ENCODE data around the gene EHD4.

The EHD4 gene

GRCh38 chr15:41980654-41981323 is 8.4 kb upstream of the EHD4 start:
- no peak overlapping the region for H3K4me3 ChIP-seq (ENCODE audit: low read depth, low read length)
- no peak for TF ChIP-seq CTCF (conservative IDR thresholded peaks at IDR 0.05; ENCODE audit: low read depth, low read length)
- DNase-seq (ENCODE audit: low read depth) = no peak

DNA sequence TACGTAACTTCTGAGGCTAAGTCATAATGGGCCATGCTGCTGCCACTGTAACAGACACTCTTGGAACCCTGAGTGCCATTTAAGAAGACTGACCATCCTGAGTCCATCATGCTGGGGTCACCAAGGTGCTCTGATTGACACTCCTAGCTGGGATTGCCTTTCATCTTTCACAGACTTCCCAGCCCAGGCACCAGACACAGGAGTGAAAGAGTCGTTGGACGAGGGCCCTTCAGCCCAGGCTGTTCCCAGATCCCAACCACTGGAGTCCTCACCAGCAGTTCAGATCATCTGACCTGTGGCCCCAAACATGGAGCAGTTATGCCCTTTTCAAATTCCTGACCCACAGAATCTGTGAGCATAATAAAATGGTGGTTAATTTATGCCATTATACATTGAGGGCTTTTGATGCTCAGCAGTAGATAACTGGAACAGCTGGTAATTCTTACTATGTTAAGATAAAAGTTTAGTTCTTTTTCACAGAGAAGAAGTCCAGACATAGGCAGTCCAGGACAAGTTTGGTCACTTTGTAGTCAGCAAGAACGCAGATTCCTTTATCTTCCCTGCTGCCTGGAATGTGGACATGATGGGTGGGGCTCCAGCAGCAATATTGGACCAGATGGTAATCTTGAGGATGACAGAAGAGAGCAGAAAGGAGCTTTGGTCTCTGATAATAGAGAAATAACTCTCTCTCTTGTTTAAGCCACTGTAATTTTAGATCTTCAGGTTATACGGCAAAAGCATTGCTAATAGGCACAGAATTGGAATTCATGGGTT is 7.3 kb upstream of the EHD4 start:
- H3K4me3 ChIP-seq (ENCODE audit: low read depth, low read length) = no peak overlapping the region
- DNase-seq (ENCODE audit: low read depth) = no peak
- no peak for TF ChIP-seq CTCF (conservative IDR thresholded peaks at IDR 0.05; ENCODE audit: low read depth, low read length)

DNA sequence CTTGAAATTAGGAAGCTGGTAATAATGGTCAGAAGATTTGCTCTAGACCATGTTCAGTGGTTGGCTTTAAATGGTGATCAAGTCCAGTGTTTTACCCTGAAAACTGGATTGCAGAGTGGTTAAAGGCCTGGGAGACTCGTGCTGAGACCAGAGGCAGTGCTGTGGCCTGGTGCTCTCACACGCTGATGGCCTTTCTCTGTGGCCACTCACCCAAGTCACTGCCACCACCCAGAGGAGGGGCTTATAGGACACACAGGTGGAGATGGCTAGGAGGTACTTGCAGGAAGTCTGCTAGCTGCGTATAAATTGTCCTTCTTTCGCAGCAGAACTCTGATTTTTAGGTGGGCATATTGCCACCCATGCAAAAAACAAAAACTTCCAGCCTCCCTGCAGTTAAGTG is 6.2 kb upstream of the EHD4 start:
- no peak for DNase-seq (ENCODE audit: low read depth)
- no peak for TF ChIP-seq CTCF (conservative IDR thresholded peaks at IDR 0.05; ENCODE audit: low read depth, low read length)
- no peak overlapping the region for H3K4me3 ChIP-seq (ENCODE audit: low read depth, low read length)

- no peak for DNase-seq (ENCODE audit: low read depth)
- no peak overlapping the region for H3K4me3 ChIP-seq (ENCODE audit: low read depth, low read length)
- no peak for TF ChIP-seq CTCF (conservative IDR thresholded peaks at IDR 0.05; ENCODE audit: low read depth, low read length)
Observed at GRCh38 chr15:41977757-41978383, 5.5 kb upstream of the EHD4 start.

GRCh38 chr15:41975669-41976068 is 3.3 kb upstream of the EHD4 start:
- DNase-seq (ENCODE audit: low read depth) = no peak
- H3K4me3 ChIP-seq (ENCODE audit: low read depth, low read length) = no peak overlapping the region
- no peak for TF ChIP-seq CTCF (conservative IDR thresholded peaks at IDR 0.05; ENCODE audit: low read depth, low read length)

DNA sequence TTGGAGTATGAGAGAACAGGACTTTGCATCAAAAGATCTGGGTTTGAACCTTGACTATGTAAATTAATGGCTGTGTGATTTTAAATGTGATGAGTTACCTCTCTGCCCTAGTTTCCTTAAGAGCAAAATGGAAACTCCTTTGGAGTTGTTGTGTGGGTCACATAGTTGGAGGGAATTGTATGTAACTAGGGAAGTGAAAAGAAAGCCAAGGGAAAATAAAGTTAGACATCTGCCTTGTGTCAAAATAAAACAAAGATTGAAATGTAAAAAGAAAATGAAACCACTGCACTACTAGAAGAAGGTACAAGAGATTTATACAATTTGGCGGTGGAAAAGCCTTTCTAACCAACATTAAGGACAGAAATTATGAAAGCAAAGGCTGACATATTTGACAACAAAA is 1.7 kb upstream of the EHD4 start:
- no peak overlapping the region for H3K4me3 ChIP-seq (ENCODE audit: low read depth, low read length)
- no peak for DNase-seq (ENCODE audit: low read depth)

More for the DNA sequence above, 1.7 kb upstream of the EHD4 start:
- no peak for TF ChIP-seq CTCF (conservative IDR thresholded peaks at IDR 0.05; ENCODE audit: low read depth, low read length)
